AG04450 (cell line): ENCODE data around the gene CDHR5. TPM values are rescaled to one million over a fixed set of nuclear protein-coding genes. Genes with fewer than 3 reads are reported as not detected.

Experiments
- CTCF ChIA-PET: fragments of 300-600, 350-600 bp; formaldehyde crosslinking; extraction: SDS; loops from one replicate; lab custom pipeline; 2022; ENCODE audit warnings: antibody characterized with exemption, inconsistent platforms; lab: Charles Lee
- POLR2A ChIA-PET: fragments of 350-600 bp; formaldehyde crosslinking; extraction: SDS; loops from one replicate; lab custom pipeline; 2021; ENCODE audit warnings: antibody characterized with exemption, inconsistent platforms; lab: Yijun Ruan, JAX
- DNase-seq: peaks from one replicate; pipeline ENCODE4 v3.0.0-alpha.2; 2011; ENCODE audit warnings: low read depth, low spot score
- H3K27ac ChIP-seq: one replicate; pipeline ENCODE4 v1.5.1; 2012; ENCODE audit warnings: low read depth, low read length, control low read depth
- H3K27me3 ChIP-seq: one replicate; pipeline ENCODE4 v1.6.0; 2012; ENCODE audit warnings: low read length; ENCODE audit not compliant: control insufficient read depth, insufficient read depth
- H3K4me3 ChIP-seq: 2 replicates; pipeline ENCODE4 v1.5.1; 2011; ENCODE audit warnings: mild to moderate bottlenecking, low read depth, low read length, control low read depth
- H3K9me3 ChIP-seq: 2 replicates; pipeline ENCODE4 v1.5.1; 2012; ENCODE audit warnings: low read length; ENCODE audit not compliant: control insufficient read depth, insufficient read depth
- polyA plus RNA-seq: library from polyadenylated mRNA; depleted of rRNA; stranded (reverse); fragments of >200 nt; gene quantifications from 2 replicates; pipeline ENCODE4 v1.2.3, GENCODE V29; 2011
- TF ChIP-seq, protein P1 (sequence below): IDR thresholded peaks from 2 replicates; pipeline ENCODE4 v1.5.1; 2011; ENCODE audit warnings: low read depth, low read length, control low read depth, inconsistent platforms

CDHR5 gene
- polyA plus RNA-seq, 1 experiment: not detected

DNA sequence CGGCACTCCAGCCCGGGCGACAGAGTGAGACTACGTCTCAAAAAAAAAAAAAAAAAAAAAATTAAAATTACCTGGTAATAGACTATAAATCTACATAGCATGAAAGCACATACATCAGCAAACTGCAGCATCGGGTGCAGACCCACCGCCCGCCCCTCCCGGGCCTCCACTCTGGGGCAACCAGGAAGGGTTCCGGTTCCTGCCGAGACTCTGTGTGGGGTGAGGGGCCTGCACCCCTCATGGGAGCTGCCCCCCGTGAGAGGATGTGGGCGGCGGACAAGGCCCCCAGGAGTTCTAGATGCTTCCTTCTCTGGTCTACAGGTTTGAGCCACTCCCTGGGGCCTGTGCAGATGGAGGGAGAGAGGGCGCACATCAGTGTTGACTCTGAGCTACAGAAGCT lies 21.5 kb upstream of the CDHR5 start:
- DNase-seq: no peak
- Histone ChIP-seq H3K27ac (no peak overlapping the region), H3K9me3 (peaks cover 4% of the 10 kb centered on the region), H3K27me3 (no peaks in the 10 kb centered on the region), H3K4me3 (no peak overlapping the region)
- TF ChIP-seq, protein P1, sequence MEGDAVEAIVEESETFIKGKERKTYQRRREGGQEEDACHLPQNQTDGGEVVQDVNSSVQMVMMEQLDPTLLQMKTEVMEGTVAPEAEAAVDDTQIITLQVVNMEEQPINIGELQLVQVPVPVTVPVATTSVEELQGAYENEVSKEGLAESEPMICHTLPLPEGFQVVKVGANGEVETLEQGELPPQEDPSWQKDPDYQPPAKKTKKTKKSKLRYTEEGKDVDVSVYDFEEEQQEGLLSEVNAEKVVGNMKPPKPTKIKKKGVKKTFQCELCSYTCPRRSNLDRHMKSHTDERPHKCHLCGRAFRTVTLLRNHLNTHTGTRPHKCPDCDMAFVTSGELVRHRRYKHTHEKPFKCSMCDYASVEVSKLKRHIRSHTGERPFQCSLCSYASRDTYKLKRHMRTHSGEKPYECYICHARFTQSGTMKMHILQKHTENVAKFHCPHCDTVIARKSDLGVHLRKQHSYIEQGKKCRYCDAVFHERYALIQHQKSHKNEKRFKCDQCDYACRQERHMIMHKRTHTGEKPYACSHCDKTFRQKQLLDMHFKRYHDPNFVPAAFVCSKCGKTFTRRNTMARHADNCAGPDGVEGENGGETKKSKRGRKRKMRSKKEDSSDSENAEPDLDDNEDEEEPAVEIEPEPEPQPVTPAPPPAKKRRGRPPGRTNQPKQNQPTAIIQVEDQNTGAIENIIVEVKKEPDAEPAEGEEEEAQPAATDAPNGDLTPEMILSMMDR: no peak
- ChIA-PET CTCF (interaction anchor here (0.6 kb wide), 1 partner anchor 18 kb away, joined by 3 read pairs; no protein-coding TSS in a partner anchor), POLR2A (no interaction called here)

GRCh38 chr11:645536-645935 lies 20.8 kb upstream of the CDHR5 start:
- ChIA-PET POLR2A (no interaction called here), CTCF (interaction anchor here (0.5 kb wide), 1 partner anchor 127 kb away, joined by 3 read pairs; no protein-coding TSS in a partner anchor)
- no peak overlapping the region for H3K27ac ChIP-seq
- H3K4me3 ChIP-seq: no peak overlapping the region
- peaks cover 4% of the 10 kb centered on the region for H3K9me3 ChIP-seq
- no peak for DNase-seq
- TF ChIP-seq, protein P1: no peak
- peaks cover 1% of the 10 kb centered on the region for H3K27me3 ChIP-seq

- TF ChIP-seq, protein P1: no peak
- H3K27ac ChIP-seq: no peak overlapping the region
- H3K4me3 ChIP-seq: no peak overlapping the region
- peaks cover 8% of the 10 kb centered on the region for H3K27me3 ChIP-seq
- POLR2A ChIA-PET: interaction anchor here (0.7 kb wide), 1 partner anchor 218 kb away, joined by 10 read pairs; no protein-coding TSS in a partner anchor
- DNase-seq: no peak
- H3K9me3 ChIP-seq: peaks cover 4% of the 10 kb centered on the region
- CTCF ChIA-PET: no interaction called here
These were observed 19.3 kb upstream of the CDHR5 start for GRCh38 chr11:643849-644738.

- DNase-seq: no peak
- Histone ChIP-seq H3K9me3 (peaks cover 4% of the 10 kb centered on the region), H3K27me3 (peaks cover 15% of the 10 kb centered on the region), H3K4me3 (no peak overlapping the region), H3K27ac (no peak overlapping the region)
- TF ChIP-seq, protein P1: no peak
- ChIA-PET CTCF (no interaction called here), POLR2A (no interaction called here)
These were observed 18.6 kb upstream of the CDHR5 start for GRCh38 chr11:643366-643765.

DNA sequence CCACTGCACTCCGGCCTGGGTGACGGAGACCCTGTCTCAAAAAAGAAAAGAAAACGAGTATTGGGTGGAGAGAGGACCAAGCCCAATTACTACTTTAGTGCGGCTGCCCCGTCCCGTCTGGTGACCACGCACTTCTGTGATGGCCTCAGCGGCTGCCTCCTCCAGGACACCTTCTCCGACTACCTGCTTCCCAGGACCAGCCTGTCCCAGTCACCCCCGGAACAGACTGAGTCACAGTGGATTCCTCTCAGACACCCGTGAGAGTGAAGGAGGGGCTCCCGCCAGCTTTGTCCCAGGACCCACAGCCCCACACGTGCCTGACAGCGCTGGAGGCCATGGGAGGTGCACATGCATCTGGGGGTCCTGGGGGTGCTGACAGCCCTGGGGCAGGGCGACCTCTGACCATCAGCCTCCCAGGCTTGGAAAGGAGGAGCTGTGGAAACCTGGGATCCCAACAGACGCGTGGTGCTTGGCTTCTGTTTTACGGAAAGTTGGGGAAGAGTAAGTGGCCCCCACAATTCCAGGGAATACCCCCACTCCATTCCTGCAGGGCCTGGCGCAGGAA lies 17.1 kb upstream of the CDHR5 start:
- TF ChIP-seq, protein P1: no peak
- DNase-seq: no peak
- Histone ChIP-seq H3K9me3 (peaks cover 4% of the 10 kb centered on the region), H3K4me3 (no peak overlapping the region), H3K27me3 (peaks cover 25% of the 10 kb centered on the region), H3K27ac (no peak overlapping the region)
- ChIA-PET POLR2A (interaction anchor here (0.6 kb wide), 1 partner anchor 55 kb away, joined by 3 read pairs; no protein-coding TSS in a partner anchor), CTCF (interaction anchor here (1.2 kb wide), 1 partner anchor 20 kb away, joined by 3 read pairs; no protein-coding TSS in a partner anchor)
